Mucosa of rectum (tissue), 2 donors: ENCODE results near the gene HAND1.

Experiments
- H3K27ac ChIP-seq, 2 donors: one replicate each; pipeline ENCODE4 v1.7.0; 2013; ENCODE audit warnings: inconsistent platforms in 2 of 2, low read depth in 2 of 2, low read length in 2 of 2
- H3K27me3 ChIP-seq, 2 donors: one replicate each; pipeline ENCODE4 v1.7.0; 2013; ENCODE audit warnings: low read length in 2 of 2; ENCODE audit not compliant: control insufficient read depth in 2 of 2, insufficient read depth in 2 of 2
- H3K36me3 ChIP-seq, 2 donors: one replicate each; pipeline ENCODE4 v1.7.0; 2013; ENCODE audit warnings: low read length in 2 of 2; ENCODE audit not compliant: control insufficient read depth in 2 of 2, insufficient read depth in 2 of 2
- H3K4me1 ChIP-seq, 2 donors: one replicate each; pipeline ENCODE4 v1.7.0; 2013; ENCODE audit warnings: low read length in 2 of 2, mild to moderate bottlenecking in 1 of 2; ENCODE audit not compliant: control insufficient read depth in 2 of 2, insufficient read depth in 2 of 2
- H3K4me3 ChIP-seq, 2 donors: one replicate each; pipeline ENCODE4 v1.7.0; 2013; ENCODE audit warnings: low read length in 2 of 2
- H3K9ac ChIP-seq, 2 donors: one replicate each; pipeline ENCODE4 v1.7.0; 2013; ENCODE audit warnings: low read length in 2 of 2, low read depth in 1 of 2, mild to moderate bottlenecking in 1 of 2
- H3K9me3 ChIP-seq, 2 donors: one replicate each; pipeline ENCODE4 v1.7.0; 2013; ENCODE audit warnings: low read length in 2 of 2; ENCODE audit not compliant: control insufficient read depth in 2 of 2
- donor health status: healthy.
- donor health status: Normal muscosa, but diverticular disease.

The HAND1 gene

DNA sequence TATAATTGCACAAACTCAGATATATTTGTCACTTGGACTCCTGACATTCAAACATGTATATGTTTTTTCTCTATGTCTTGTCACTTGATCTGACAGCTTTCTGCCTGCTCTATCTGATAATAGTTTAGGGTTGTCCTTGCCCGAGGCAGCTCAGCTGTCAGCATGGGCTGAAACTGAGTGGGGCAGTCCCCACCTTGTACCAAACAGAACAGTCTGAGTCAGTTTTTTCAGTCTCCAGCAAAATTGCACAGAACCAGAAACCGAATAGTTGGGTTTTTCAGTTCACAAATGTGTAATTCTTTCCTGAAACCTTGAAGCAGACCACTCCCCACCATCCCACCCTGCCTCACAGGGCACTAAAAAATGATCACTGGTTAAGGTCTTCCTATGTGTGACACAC is 9.5 kb upstream of the HAND1 start:
- no peak overlapping the region for H3K27ac ChIP-seq
- no peak overlapping the region for H3K9ac ChIP-seq
- peaks cover 46 to 67% of the 10 kb centered on the region in 2 donors for H3K27me3 ChIP-seq
- H3K4me3 ChIP-seq = no peak overlapping the region
- no peaks in the 10 kb centered on the region for H3K9me3 ChIP-seq
- no peaks in the 10 kb centered on the region for H3K36me3 ChIP-seq
- peaks cover 0 to 5% of the 10 kb centered on the region in 2 donors for H3K4me1 ChIP-seq

DNA sequence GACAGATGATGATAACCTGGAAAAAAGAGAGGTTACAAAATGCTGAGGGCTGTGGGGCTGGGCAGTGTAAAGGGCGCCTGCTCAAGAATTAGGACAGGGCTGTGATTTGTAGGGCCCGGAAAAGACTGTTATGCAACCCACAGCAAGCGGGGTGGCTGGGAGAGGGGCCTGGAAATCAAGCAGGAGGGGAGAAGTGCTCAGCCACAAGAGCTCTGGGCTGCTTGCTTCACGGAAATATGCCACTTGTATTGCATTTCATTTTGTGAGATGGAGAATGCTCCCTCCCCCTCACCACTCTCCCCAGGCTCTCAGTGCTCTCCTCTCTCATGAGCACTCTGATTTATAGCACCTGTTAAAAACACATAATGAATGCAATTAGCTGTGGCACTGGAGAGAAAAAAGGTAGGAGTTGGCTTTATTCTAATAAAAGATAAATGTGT is 8.4 kb upstream of the HAND1 start:
- H3K4me1 ChIP-seq = peaks cover 0 to 5% of the 10 kb centered on the region in 2 donors
- no peak overlapping the region for H3K27ac ChIP-seq
- no peaks in the 10 kb centered on the region for H3K9me3 ChIP-seq
- no peak overlapping the region for H3K4me3 ChIP-seq
- H3K9ac ChIP-seq = no peak overlapping the region
- peaks cover 51 to 78% of the 10 kb centered on the region in 2 donors for H3K27me3 ChIP-seq
- no peaks in the 10 kb centered on the region for H3K36me3 ChIP-seq

DNA sequence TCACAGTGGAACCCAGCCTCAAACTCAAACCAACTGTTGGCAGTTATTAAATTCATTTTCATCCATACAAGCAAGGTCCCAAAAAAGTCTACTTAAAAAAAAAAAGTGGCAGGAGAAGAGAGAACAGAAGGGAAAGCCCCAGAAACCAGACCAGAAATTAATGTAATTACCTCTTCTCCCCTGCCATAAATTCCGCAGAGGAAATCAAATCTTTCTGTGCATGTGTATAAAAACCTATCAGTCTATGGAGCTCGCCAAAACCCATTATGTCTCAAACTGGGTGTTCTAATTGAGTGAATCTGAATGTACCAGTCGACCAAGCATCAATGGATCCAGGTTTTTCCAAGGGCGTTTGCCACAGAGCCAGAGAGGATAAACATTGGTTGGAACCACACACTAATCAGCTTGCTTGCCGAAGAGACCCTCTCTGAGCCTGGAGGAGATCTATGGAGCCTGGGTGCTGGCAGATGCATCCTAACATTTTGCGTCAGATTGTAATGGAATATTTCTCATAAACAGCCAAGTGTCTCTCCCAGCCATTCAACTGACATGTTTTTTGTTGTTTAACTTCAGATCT is 7.9 kb upstream of the HAND1 start:
- no peak overlapping the region for H3K9ac ChIP-seq
- H3K4me3 ChIP-seq = no peak overlapping the region

DNA sequence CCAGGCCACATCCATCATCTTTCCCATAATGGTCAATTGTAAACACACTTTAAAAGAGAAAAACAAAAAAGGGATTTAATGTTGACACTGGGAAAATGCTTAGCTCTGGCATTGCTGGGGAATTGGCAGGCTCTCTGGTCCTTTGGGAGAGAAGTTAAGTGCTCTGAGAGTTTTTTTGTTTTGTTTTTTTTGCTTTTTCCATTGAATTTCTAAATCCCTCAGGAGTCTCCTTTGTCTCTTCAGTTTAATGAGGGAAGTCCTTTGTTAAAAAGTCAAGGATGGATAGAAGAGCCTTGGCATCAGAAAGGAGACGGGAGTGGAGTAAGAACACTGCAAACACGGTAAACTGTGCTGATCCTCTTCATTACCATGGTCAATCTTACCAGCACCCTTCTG is 7.1 kb upstream of the HAND1 start:
- Histone ChIP-seq H3K4me1 (peaks cover 0 to 5% of the 10 kb centered on the region in 2 donors), H3K9ac (no peak overlapping the region)

More for the DNA sequence above, 7.9 kb upstream of the HAND1 start:
- Histone ChIP-seq H3K36me3 (no peaks in the 10 kb centered on the region), H3K27ac (no peak overlapping the region), H3K9me3 (no peaks in the 10 kb centered on the region), H3K4me1 (peaks cover 0 to 5% of the 10 kb centered on the region in 2 donors), H3K27me3 (peaks cover 56 to 83% of the 10 kb centered on the region in 2 donors)

DNA sequence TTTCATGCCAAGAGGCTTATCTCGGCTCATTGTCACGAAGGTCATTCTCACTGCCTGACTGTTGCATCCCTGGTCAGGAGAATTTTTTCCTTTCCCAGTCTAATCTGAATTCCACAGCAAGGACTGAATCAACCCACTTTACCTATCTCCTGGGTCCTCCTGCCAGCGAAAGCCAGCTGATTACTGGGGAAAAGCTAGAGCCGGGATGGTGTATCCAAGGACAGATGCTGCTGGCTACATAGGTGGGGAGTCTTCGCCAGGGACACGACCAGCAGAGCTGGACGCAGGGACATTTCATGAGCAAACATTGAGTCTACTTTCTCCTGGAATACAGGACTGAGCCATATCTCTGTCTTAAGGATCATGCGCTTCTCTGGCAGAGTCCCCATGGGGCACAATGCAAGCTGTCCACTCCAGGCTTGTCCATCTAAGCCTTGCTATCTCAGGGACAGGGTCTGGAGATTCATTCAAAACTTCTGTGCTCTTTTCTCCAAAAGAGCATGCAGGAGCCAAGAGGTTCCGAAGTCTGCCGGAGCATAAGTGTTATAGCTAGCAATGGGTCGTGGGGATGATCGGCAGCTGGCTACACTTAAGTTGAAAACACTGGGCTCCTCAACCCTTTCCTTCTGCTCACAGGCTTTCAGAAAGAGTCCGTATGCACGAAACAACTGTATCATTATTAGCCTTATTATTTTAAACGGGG is 6.5 kb upstream of the HAND1 start:
- Histone ChIP-seq H3K4me3 (no peak overlapping the region), H3K27me3 (peaks cover 70 to 91% of the 10 kb centered on the region in 2 donors), H3K9ac (no peak overlapping the region), H3K27ac (no peak overlapping the region), H3K9me3 (no peaks in the 10 kb centered on the region), H3K36me3 (no peaks in the 10 kb centered on the region), H3K4me1 (peaks cover 0 to 5% of the 10 kb centered on the region in 2 donors)

More for the DNA sequence above, 7.1 kb upstream of the HAND1 start:
- Histone ChIP-seq H3K4me3 (no peak overlapping the region), H3K9me3 (no peaks in the 10 kb centered on the region), H3K27me3 (peaks cover 64 to 88% of the 10 kb centered on the region in 2 donors), H3K36me3 (no peaks in the 10 kb centered on the region), H3K27ac (no peak overlapping the region)

DNA sequence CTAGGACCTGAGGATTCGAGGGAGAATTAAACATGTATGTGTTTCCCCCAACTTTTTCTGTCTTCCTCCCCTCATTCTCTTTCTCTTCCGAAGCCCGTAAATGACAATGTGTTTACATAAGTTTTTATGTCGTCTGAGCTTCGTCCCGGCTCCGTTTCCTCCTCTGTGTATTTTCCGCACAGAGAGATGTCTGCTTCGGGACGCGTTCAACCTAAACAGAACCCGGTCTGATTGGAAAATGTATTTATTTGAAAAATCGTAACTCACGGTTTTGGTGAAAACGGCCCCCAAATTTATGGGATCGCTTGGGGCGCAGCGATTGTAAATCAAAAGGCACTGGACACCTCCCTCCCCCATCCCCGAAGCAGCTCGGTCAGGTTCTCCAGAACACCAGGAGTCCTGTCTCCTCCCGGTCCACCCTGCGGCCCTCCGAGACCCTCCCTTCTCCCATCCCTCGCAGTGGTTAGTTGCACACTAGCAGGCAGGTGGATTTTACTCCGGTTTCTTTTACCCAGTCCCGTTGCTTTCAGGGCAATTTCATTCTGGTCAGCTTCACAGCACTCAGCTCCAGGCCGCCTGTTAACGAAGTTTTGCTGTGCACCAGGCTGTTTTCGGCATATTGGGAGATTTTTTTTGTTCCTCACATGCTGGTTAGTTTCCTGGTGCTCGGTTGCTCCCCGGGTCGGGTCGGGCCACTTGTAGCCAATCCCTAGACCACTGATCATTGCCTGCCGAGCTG is 5.8 kb upstream of the HAND1 start:
- Histone ChIP-seq H3K27ac (no peak overlapping the region), H3K9me3 (no peaks in the 10 kb centered on the region), H3K4me1 (peaks cover 0 to 5% of the 10 kb centered on the region in 2 donors), H3K36me3 (no peaks in the 10 kb centered on the region), H3K27me3 (peaks cover 77 to 92% of the 10 kb centered on the region in 2 donors), H3K4me3 (no peak overlapping the region), H3K9ac (no peak overlapping the region)

DNA sequence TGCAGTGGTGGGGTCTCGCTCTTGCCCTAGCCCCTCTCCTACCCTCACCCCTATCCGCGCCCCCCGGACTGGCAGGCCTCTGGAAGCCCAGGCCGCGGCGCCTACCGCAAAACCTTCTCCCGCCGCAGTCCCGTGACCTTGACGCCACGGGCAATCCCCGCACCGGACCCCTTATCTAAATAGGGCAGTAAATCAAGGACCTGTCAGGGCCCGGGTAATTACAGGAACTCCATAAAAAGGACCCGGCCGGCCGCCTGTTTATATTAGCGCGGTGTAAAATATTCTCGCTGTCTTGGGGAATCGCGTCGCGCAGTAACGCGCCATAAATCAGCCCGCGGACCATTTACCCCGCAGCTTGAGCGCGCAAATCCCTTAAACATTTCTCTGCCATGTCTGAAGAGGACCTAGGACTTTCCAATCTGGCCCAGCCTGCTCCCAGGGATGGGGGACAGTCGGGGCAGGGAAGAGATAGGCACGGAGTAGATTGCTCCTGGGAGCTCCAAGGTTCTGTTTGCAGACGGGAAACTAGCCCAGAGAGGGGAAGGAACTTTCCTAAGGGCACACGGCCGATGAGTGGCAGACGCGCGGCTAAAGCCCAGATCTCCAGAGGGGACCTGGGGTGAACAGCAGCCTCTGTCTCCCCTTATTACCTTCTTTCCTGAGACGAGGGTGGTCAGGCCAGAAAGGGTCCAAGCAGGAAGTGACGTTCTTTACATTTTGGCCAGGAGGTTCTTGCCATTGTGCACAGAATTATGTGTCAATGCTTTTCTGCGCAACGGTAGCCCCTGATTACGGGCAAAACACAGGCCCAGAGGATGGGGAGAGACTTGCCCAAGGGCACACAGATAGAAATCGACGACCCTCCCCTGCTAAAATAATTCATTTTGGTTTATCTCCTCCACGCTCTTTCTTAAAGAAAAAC is 4.8 kb upstream of the HAND1 start:
- Histone ChIP-seq H3K9ac (no peak overlapping the region), H3K27ac (peak overlapping the region in 1 of 2 donors; percentile 19), H3K4me3 (no peak overlapping the region), H3K9me3 (no peaks in the 10 kb centered on the region), H3K4me1 (peaks cover 2 to 8% of the 10 kb centered on the region in 2 donors), H3K27me3 (peaks cover 85 to 96% of the 10 kb centered on the region in 2 donors), H3K36me3 (no peaks in the 10 kb centered on the region)

DNA sequence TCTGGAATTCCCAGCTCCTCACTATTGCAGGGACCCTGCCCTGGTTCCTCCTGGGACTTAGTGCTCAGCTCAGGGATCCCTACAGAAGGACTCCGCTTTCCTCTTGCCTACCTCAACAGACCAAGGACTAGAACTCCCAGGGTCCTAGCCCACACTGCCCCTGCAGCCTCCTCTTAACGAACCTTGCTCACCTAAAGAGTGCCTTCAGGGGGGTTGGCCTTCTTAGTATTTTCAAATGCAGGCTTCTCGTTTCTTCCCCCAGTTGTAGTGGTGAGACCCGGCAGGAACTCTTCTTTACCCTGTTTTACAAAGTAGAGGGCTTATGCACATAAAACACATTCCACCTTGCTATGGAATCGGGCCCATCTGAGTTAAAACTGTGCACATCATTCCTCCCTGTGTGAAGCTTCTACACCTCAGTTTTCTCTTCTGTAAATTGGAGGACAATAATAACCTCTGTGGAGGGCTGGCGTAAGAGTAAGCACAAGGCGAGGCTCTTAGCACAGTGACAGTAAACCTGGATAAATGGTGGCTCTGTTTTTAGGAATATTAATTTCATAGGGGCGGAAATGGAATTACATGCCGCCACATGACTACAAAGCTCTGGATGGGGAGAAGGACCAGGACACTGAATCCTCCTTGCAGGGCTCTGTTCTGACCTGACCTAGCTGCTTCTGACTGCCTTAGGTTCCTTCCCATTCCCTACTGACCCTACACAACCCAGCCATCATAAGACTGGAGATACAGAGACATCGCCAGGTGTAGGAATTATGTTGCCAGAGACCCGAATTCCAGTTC is 3.8 kb upstream of the HAND1 start:
- H3K4me1 ChIP-seq = peaks cover 9 to 14% of the 10 kb centered on the region in 2 donors
- H3K27ac ChIP-seq = no peak overlapping the region
- H3K4me3 ChIP-seq = no peak overlapping the region
- H3K27me3 ChIP-seq = peaks cover 92 to 96% of the 10 kb centered on the region in 2 donors
- H3K9me3 ChIP-seq = no peaks in the 10 kb centered on the region
- H3K9ac ChIP-seq = no peak overlapping the region
- H3K36me3 ChIP-seq = no peaks in the 10 kb centered on the region

DNA sequence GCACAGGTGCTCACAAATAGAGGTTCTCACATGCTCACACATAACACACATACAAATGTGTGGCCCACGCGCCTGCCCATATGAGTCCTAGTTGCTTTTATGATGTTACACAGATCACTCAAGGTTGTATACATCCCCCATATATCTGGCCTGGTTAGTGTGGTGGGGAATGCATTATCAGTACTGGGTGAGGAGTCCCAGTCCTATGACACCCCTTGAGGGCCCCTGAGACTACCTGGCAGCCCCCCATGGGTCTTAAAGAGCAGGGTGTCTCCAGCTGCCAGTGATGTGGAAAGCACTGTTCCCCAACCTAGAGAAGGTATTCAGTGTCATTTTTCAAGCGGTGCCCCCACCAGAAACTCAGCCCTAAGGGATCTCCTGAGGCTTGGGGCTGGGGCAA is 2.8 kb upstream of the HAND1 start:
- Histone ChIP-seq H3K4me3 (no peak overlapping the region), H3K4me1 (peaks cover 13 to 21% of the 10 kb centered on the region in 2 donors), H3K9ac (no peak overlapping the region), H3K36me3 (no peaks in the 10 kb centered on the region), H3K27me3 (peaks cover 94 to 97% of the 10 kb centered on the region in 2 donors), H3K27ac (no peak overlapping the region), H3K9me3 (no peaks in the 10 kb centered on the region)
